ENCODE measurements around the gene STRADA.

The STRADA gene

DNA sequence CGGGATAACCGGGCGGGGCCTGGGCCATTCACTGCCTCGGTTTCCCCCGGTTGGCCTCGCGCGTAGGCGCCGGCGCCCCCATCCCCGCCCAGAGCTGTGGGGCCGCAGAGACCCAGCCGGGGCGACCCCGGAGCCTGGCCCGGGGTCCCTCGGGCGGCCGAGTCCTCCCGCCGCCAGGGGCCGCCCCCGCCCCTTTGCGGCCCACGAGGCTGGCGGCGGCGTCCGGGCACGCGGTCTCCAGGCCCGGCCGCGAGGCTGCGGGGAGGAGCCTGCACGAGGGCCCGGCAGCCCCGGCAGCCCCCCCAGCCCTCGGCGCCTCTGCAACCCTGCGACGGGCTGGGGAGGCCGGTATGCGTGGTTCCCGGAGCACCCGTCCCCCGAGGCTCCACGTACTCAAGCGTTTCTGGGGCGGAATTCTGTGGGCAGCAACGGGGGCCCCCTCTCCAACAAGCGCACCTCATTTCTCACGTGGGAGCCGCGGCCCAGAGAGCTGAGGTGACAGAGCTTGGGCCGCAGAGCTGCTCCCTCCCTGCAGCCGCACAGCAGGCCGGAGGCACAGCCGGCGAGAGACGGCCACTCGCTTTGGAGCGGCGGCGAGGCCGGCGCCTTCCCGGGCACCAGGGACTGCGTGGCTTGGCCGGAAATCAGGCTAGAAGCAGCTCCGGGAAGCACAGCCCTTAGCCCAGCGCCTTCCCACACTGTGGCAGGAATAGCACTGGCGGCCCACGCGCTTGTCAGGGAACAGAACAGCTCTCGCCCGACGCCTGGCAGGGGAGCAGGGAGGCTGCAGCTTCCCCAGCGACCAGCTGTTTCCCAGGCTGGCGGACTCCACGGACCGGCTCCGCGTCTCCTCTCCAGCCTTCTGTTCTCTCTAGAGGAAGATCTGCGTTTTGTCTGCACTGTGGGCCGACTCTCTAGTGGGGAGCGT lies 40.8 kb downstream of the STRADA start:
- DNase-seq: peak; percentile 66

GRCh38 chr17:63699638-63700527 lies 41.7 kb downstream of the STRADA start, which contains the start of gene LIMD2:
Gene LIMD2, minus strand, starts transcription at chr17:63700125. Its CDS starts 827 bp downstream, at chr17:63699298.
- DNase-seq: peak; percentile 83

- peak; percentile 90 for DNase-seq
Measured at GRCh38 chr17:63698886-63699637, 42.5 kb downstream of the STRADA start.

DNA sequence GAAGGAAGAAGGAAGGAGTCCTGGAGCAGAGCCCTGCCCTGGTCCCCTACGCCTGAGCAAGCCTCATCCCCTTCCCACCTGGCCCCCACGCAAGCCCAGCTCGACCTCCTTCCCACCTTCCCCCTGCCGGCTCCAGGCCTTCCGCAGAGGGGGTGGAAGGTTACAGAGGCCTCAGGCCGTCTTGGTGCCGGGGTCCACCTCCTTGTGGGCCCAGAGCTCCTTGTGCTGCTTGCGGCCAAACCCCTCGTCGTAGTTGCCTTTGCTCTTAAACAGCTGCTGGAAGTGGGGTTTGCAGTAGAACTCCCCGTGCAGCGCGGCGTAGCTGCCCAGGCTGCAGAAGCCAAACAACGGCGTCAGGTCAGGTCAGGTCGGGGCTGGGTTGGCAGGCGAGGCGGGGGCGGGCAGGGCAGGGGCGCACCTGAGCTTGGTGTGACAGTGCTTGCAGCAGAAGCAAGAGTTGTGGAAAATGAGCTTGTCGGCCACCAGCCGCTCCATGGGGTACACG lies 43.2 kb downstream of the STRADA start:
- DNase-seq: peak; percentile 41

- peak; percentile 89 for DNase-seq
Measured at GRCh38 chr17:63697341-63698286, 44.0 kb downstream of the STRADA start.

- peak; percentile 58 for DNase-seq
Measured at GRCh38 chr17:63696381-63696961, 45.1 kb downstream of the STRADA start.

DNA sequence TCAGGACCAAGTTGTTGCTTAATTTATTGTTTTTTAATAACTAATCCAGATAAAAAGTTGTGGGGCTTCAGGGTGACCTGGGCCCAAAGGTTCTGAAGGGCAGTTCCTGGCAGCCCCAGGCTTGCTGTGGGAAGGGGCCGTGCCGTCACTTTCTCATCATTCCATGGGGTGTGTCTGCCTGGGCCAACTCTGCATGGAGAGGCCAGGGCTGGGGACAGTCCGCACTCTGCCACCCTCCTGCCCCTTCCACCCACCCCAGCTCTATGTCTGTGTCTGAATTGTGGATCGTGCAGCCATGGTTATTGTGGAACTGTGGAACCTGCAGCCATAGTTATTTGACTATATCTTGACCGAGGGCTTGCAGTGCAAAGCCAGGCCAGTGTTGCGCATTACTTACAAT lies 45.7 kb downstream of the STRADA start:
- no peak for DNase-seq

DNA sequence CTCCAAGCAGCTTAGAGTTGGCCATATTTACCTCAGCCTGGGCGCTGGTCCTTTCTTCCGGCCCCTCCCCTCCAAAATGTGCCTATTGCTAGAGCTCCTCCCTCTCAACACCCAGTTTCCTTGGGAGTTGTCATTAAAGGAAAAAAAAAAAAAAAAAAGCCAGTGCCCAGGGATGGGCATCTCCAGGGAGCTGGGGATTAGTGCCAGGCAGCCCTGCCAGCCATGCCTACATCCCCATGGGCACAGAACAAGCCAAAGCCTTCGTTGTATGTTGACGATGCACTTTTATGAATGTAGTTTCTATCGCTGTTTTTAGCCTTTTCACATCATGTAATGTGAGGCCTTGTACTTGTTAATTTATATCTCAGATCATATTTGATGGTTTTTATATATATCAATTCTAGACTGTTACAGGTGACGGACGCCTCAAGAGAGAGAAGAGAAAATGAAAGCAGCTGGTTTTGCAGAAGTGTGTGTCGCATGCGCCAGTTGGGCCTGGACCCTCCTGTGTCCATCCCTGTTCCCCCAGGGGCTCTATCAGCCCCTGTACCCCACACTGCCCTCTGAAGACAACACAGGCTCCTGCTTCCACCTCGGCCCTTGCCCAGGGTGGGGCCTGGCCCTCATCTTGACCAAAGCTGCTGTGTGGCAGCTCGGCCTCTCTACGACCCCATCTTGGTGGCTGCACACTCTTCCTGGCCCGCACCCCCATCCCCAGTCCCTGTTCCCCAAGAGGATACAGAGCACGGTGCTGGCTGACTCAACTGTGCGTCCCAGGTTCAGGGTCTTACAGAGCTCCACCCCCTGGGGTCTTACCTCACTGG lies 46.4 kb downstream of the STRADA start:
- DNase-seq: peak; percentile 17

DNA sequence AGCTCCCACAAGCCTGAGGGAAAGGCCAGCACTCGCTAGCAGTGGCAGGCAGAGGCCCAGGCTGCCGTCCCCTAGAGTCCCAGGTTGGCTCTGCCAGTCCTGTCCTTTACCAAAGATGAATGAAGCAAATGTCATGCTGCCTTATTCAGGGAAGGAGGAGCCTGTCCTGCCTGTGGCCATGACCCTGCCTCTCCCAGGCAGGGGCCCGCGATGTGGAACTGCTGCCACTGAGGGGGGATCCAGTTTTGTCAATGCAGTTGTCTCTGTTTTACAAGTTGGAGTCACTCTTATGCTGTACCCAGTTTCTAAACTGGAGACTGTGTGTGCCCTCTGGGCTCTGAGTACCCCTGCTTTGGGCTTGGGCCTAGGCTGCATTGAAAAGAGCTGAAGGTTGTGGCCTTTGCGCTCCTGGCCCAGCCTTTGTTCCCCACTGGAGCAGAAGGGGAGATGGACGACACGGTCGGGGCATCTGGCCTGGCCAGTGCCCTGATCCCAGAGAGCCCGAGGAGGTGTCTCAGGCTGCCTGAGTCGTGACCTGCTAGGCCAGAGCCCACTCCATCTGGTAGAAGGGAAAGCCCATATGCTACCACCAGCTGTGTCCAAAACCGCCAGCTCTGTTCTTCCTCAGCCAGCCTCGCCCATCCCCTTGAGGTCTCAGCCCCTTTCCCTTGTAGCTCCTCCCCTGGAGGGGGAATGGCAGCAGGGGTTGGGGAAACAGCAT lies 47.2 kb downstream of the STRADA start:
- peak; percentile 24 for DNase-seq

DNA sequence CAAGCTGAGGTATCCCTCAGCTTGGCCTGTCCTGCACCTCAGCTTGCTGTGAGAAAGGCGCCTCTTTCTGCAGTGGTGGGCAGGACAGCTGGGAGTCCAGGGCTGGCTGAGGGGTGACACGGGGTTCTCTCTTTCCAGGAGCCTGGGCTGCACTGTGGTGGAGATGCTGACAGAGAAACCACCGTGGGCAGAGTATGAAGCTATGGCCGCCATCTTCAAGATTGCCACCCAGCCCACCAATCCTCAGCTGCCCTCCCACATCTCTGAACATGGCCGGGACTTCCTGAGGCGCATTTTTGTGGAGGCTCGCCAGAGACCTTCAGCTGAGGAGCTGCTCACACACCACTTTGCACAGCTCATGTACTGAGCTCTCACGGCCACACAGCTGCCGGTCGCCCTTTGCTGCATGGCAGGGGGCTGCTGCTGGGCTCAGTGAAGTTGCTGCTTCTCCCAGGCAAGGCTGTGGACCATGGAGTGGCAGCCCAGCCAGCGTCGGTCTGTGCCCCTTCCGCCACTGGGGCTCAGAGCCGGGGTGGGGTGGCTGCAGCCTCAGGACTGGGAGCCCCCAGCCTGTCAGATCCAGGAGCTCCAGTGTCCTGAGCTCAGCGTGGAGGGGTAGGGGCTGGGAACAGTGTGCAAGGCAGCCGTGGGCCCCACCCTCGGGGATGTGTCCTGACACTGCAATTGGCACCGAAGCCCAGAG lies 48.0 kb downstream of the STRADA start:
- no peak for DNase-seq

- DNase-seq: no peak
Measured at GRCh38 chr17:63692195-63692816, 49.3 kb downstream of the STRADA start.

DNA sequence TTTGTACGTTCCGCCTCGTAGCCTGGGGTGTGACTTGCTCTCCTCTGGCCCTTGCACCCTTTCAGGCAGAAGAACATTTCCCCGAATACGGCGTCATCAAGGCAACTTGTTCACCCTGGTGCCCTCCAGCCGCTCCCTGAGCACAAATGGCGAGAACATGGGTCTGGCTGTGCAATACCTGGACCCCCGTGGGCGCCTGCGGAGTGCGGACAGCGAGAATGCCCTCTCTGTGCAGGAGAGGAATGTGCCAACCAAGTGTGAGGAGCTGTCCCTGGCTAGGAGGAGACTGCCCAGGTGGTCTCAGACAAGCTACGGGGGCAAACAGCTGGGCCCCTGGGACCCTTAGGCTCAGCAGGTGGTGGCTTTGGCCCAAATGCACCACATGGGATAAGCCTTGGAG lies 52.1 kb downstream of the STRADA start:
- no peak for DNase-seq

DNA sequence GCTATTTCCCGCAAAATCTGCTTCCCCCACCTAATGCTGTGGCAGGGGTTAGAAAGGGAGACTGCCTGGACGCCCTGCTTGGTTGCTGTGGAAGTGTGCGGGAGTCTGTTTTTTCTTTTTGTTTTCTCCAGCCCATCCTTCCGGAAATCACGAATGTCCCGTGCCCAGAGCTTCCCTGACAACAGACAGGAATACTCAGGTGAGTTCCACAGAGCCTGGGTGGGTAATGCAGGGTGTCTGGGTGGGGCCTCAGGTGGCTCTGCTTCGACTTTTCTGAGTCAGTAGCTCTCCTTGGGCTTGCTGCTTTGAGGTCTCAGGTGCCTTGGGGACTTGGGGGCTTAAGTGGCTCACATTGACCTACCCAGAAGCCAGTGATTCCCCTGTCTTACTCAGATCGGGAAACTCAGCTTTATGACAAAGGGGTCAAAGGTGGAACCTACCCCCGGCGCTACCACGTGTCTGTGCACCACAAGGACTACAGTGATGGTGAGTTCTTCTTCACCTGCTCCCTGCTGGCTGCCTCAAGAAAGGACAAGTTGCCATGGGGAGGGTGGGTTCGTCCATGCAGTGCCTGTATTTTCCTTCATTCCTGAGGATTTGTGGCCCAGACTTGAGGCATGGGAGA lies 53.1 kb downstream of the STRADA start:
- no peak for DNase-seq

- no peak for DNase-seq
Measured at GRCh38 chr17:63686138-63686685, 55.4 kb downstream of the STRADA start.

DNA sequence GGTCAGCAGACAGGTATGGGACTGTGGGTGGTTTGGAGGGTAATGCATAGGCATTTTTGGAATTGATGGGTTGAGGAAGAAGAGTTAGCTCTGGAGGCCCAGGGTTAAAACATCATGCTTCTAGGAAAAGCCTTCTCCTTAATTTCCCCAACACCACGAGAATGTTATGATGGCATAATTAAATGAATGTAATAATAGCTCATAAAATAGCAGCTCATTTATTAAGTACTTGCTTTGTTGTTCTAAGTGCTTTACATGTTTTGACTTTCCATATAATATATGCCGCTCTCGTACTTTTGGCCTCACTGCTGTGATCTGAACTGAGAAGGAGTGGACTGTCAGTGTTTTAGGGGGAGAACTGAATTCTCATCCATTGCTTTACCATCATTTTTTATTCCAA lies 56.0 kb downstream of the STRADA start:
- DNase-seq: no peak

DNA sequence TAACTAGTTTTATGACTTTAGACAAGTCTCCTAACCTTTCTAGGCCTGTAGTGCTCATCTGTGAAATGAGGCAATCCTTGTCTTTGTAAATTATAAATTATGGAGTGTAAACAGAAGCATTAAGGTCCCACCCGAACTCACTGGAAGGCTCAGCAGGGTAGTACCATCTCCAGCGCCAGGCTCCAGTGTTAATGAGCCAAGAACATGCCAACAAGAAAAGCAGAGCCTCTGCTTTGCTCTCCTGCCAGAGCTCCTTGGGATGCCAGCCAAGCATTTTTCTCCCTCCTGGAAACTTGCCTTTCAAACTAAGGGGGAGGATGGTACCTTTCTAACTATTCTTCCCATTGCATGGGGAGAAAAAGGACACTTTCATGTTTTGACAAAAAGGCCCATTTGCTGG lies 56.6 kb downstream of the STRADA start:
- no peak for DNase-seq

GRCh38 chr17:63682981-63683380 lies 58.6 kb downstream of the STRADA start:
- no peak for DNase-seq
